ENCODE data around the gene ZFYVE27.

Gene ZFYVE27

GRCh38 chr10:97785231-97785630, 48.3 kb downstream of the ZFYVE27 start:
- no peak for DNase-seq (ENCODE audit: low read depth)
- TF ChIP-seq, protein P1, sequence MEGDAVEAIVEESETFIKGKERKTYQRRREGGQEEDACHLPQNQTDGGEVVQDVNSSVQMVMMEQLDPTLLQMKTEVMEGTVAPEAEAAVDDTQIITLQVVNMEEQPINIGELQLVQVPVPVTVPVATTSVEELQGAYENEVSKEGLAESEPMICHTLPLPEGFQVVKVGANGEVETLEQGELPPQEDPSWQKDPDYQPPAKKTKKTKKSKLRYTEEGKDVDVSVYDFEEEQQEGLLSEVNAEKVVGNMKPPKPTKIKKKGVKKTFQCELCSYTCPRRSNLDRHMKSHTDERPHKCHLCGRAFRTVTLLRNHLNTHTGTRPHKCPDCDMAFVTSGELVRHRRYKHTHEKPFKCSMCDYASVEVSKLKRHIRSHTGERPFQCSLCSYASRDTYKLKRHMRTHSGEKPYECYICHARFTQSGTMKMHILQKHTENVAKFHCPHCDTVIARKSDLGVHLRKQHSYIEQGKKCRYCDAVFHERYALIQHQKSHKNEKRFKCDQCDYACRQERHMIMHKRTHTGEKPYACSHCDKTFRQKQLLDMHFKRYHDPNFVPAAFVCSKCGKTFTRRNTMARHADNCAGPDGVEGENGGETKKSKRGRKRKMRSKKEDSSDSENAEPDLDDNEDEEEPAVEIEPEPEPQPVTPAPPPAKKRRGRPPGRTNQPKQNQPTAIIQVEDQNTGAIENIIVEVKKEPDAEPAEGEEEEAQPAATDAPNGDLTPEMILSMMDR (IDR thresholded peaks at IDR 0.05; ENCODE audit: insufficient read depth, low read depth, low read length, missing control alignments), result no peak

DNA sequence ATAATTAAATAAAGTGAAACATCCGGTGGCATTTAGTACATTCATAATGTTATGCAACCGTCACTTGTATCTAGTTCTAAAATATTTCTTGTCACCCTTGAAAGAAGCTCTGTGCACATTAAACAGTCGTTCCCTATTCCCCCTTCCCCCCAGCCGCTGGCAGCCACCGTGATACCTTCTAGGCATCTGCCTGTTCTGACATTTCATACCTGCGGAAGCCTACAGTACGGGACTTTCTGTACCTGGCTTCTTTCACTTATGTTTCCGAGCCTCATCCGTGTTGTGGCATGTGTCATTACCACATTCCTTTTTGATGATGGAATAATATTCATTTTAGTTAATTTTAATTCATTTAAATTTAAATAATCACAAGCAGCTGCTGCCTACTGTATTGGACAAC, 48.8 kb downstream of the ZFYVE27 start:
- DNase-seq (ENCODE audit: low read depth), result peak; percentile 58
- TF ChIP-seq, protein P1 (IDR thresholded peaks at IDR 0.05; ENCODE audit: insufficient read depth, low read depth, low read length, missing control alignments), result no peak
- no peak overlapping the region for H3K4me3 ChIP-seq (ENCODE audit: low read length)

More at GRCh38 chr10:97785231-97785630, 48.3 kb downstream of the ZFYVE27 start:
- no peak overlapping the region for H3K4me3 ChIP-seq (ENCODE audit: low read length)

DNA sequence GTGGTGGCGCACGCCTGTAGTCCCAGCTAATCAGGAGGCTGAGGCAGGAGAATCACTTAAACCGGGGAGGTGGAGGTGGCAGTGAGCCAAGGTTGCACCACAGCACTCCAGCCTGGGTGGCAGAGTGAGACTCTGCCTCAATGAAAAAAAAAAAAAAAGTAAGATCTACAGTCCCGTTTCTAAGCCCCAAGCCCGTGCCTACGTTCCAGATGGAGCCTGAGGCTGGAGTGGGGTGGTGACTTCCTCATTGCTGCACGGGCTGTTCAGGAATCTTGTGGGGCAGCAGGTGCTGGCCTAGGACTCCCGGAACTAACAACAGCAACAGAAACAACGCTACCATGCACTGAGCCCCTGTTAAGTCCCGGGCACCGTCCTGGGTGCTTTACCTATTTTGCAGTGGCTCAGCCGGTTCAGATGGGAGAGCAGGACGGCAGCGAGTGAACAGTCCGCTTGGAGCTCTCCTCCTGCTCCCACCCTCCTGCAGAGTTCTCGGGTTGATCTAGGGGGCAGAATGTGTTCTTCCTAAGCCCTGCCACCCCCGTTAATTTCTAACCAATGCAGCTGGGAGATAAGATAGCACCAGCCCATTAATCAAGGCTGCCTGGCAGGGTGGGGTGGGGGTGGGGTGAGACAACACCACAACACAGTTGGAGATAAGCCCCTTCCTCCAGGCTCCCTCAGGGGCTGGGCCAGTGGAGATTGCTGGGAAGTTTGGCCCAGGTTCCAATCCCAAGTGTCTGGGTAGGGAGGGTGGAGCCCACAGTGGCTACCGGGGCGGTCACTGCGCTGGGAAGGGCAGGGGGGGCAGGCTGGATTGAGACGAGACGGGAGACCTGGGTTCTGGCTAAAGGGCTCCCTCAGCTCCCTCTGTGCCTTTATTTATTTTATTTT, 51.9 kb downstream of the ZFYVE27 start:
- peak; percentile 22 for DNase-seq (ENCODE audit: low read depth)
- TF ChIP-seq, protein P1 (IDR thresholded peaks at IDR 0.05; ENCODE audit: insufficient read depth, low read depth, low read length, missing control alignments), result no peak
- no peak overlapping the region for H3K4me3 ChIP-seq (ENCODE audit: low read length)

DNA sequence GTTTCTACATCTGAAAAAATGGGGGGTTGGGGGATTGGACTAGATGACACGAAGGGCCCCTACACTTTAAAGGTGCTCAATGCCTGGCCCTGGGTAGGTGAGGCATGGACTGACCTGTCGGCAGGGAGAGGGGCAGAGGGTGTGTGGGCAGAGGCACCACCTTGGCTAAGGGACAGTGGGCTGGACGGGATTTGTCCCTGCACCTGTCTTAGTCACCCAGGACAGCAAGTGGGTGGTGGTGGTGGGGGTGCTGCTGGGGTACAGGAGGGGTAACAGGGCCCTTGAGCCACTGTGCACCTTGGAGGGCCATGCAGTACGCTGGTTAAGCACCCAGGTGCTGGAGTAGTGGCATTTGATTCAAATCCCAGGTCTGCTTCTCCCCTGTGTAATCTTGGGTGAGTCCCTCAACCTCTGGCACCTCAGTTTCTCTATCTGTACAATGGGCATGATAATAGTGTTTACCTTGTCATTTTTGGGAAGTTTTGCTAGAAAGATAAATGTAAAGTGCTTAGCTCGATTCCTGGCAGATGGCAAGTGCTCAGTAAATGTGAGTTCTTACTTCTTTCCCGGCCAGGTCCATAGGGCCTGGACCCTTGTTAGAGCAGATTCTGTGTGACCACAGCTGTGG, 53.0 kb downstream of the ZFYVE27 start:
- TF ChIP-seq, protein P1 (IDR thresholded peaks at IDR 0.05; ENCODE audit: insufficient read depth, low read depth, low read length, missing control alignments), result no peak
- no peak overlapping the region for H3K4me3 ChIP-seq (ENCODE audit: low read length)
- no peak for DNase-seq (ENCODE audit: low read depth)

GRCh38 chr10:97791824-97792721, 55.1 kb downstream of the ZFYVE27 start:
- no peak overlapping the region for H3K4me3 ChIP-seq (ENCODE audit: low read length)
- DNase-seq (ENCODE audit: low read depth), result peak; percentile 66
- TF ChIP-seq, protein P1 (IDR thresholded peaks at IDR 0.05; ENCODE audit: insufficient read depth, low read depth, low read length, missing control alignments), result peak; percentile 94

- H3K4me3 ChIP-seq (ENCODE audit: low read length), result no peak overlapping the region
- TF ChIP-seq, protein P1 (IDR thresholded peaks at IDR 0.05; ENCODE audit: insufficient read depth, low read depth, low read length, missing control alignments), result no peak
- no peak for DNase-seq (ENCODE audit: low read depth)
Observed at GRCh38 chr10:97795886-97796285, 59.0 kb downstream of the ZFYVE27 start.
